ENCODE data around the gene ARHGAP10. TPM values are rescaled to one million over a fixed set of nuclear protein-coding genes. Genes with fewer than 3 reads are reported as not detected.

The ARHGAP10 gene
- total RNA-seq, 2 experiments from 2014 or later: 0.11 TPM; not detected in 1

GRCh38 chr4:147991543-147992283 is 259.8 kb downstream of the ARHGAP10 start:
- DNase-seq (ENCODE audit: low spot score): no peak
- Histone ChIP-seq H3K4me3 (ENCODE audit: low read depth, low read length, poor library complexity, severe bottlenecking) (no peak overlapping the region), H3K4me1 (ENCODE audit: insufficient read depth, low read length, poor library complexity, severe bottlenecking) (no peaks in the 10 kb centered on the region), H4K20me1 (ENCODE audit: insufficient read depth, low read length) (no peaks in the 10 kb centered on the region), H2AFZ (ENCODE audit: low read length) (no peak overlapping the region), H3K27ac (ENCODE audit: low read depth, low read length, poor library complexity, severe bottlenecking) (no peak overlapping the region), H3K4me2 (ENCODE audit: low read length) (no peak overlapping the region), H3K79me2 (ENCODE audit: insufficient read depth, low read depth, low read length) (no peaks in the 10 kb centered on the region), H3K36me3 (ENCODE audit: insufficient read depth, low read length) (no peaks in the 10 kb centered on the region), H3K9me3 (ENCODE audit: low read length) (no peaks in the 10 kb centered on the region), H3K9me2 (ENCODE audit: insufficient read depth, low read length) (no peaks in the 10 kb centered on the region)
- CTCF ChIA-PET (ENCODE audit: unreplicated experiment): no interaction called here
- TF ChIP-seq EZH2phosphoT487 (IDR thresholded peaks at IDR 0.05; ENCODE audit: borderline replicate concordance, low read depth, low read length): no peak
- no peak for TF ChIP-seq CTCF (conservative IDR thresholded peaks at IDR 0.05; ENCODE audit: low read length)
- no TSS peak for BruUV-seq (replicated peaks)
- intact Hi-C loops (cut with micrococcal nuclease; ENCODE audit: unreplicated experiment): no loop called here
- POLR2A ChIA-PET: interaction anchor here (0.6 kb wide), 1 partner anchor 113 kb away, joined by 5 read pairs; no protein-coding TSS in a partner anchor

DNA sequence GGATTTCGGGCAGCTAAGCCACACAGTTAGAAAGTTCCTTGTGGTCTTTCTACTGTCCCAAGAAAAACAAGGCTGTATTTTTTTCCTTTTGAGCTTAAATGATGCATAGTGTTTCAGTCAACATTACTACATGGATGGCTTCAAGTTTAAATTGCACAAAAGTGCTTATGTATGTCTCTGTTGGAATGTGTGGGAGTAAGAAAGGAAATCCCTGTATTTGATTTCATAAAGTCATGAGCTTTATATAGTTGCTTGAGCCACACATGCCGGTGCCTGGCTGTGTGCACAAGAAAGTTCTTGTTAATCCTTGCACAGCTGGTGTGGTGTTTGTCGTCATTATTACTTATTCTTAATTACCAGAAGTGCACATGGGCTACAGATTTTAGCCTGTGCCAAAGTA is 262.2 kb downstream of the ARHGAP10 start:
- BruUV-seq (replicated peaks): no TSS peak
- Histone ChIP-seq H3K79me2 (ENCODE audit: insufficient read depth, low read depth, low read length) (no peaks in the 10 kb centered on the region), H3K4me2 (ENCODE audit: low read length) (no peak overlapping the region), H3K9me2 (ENCODE audit: insufficient read depth, low read length) (no peaks in the 10 kb centered on the region), H2AFZ (ENCODE audit: low read length) (no peak overlapping the region), H3K9me3 (ENCODE audit: low read length) (no peaks in the 10 kb centered on the region), H4K20me1 (ENCODE audit: insufficient read depth, low read length) (no peaks in the 10 kb centered on the region), H3K4me1 (ENCODE audit: insufficient read depth, low read length, poor library complexity, severe bottlenecking) (no peaks in the 10 kb centered on the region), H3K36me3 (ENCODE audit: insufficient read depth, low read length) (no peaks in the 10 kb centered on the region), H3K27ac (ENCODE audit: low read depth, low read length, poor library complexity, severe bottlenecking) (no peak overlapping the region), H3K4me3 (ENCODE audit: low read depth, low read length, poor library complexity, severe bottlenecking) (no peak overlapping the region)
- DNase-seq (ENCODE audit: low spot score): no peak
- ChIA-PET POLR2A (no interaction called here), CTCF (ENCODE audit: unreplicated experiment) (no interaction called here)
- TF ChIP-seq EZH2phosphoT487 (IDR thresholded peaks at IDR 0.05; ENCODE audit: borderline replicate concordance, low read depth, low read length): no peak
- no peak for TF ChIP-seq CTCF (conservative IDR thresholded peaks at IDR 0.05; ENCODE audit: low read length)
- intact Hi-C loops (cut with micrococcal nuclease; ENCODE audit: unreplicated experiment): no loop called here
